HG03457 (cell line): ENCODE data around the gene CCDC88B.

ENCODE experiments used
- ATAC-seq: cut with Tn5 transposase; IDR thresholded peaks from one replicate; pipeline ENCODE4 v1.9.1; 2021; ENCODE audit warnings: moderate number of reproducible peaks; ENCODE audit not compliant: unreplicated experiment

CCDC88B gene

GRCh38 chr11:64382047-64382446 is 42.0 kb downstream of the CCDC88B start:
- no peak for ATAC-seq

- no peak for ATAC-seq
Measured at GRCh38 chr11:64382586-64382985, 42.6 kb downstream of the CCDC88B start.

GRCh38 chr11:64383580-64383979 is 43.6 kb downstream of the CCDC88B start:
- ATAC-seq, result no peak

GRCh38 chr11:64384028-64384737 is 44.2 kb downstream of the CCDC88B start:
- no peak for ATAC-seq

GRCh38 chr11:64384981-64385944 is 45.3 kb downstream of the CCDC88B start:
- no peak for ATAC-seq

GRCh38 chr11:64385945-64386704 is 46.1 kb downstream of the CCDC88B start:
- no peak for ATAC-seq

- no peak for ATAC-seq
Measured at GRCh38 chr11:64387916-64388315, 47.9 kb downstream of the CCDC88B start.

GRCh38 chr11:64388894-64389293 is 48.9 kb downstream of the CCDC88B start:
- ATAC-seq, result no peak

GRCh38 chr11:64389851-64390250 is 49.8 kb downstream of the CCDC88B start:
- no peak for ATAC-seq

- ATAC-seq, result no peak
Measured at GRCh38 chr11:64390558-64390957, 50.6 kb downstream of the CCDC88B start.

GRCh38 chr11:64391839-64392238 is 51.8 kb downstream of the CCDC88B start:
- no peak for ATAC-seq

- ATAC-seq, result no peak
Measured at GRCh38 chr11:64395545-64396078, 55.6 kb downstream of the CCDC88B start.

GRCh38 chr11:64396079-64396591 is 56.1 kb downstream of the CCDC88B start:
- ATAC-seq, result no peak

GRCh38 chr11:64400102-64400501 is 60.1 kb downstream of the CCDC88B start:
- ATAC-seq, result no peak

- no peak for ATAC-seq
Measured at GRCh38 chr11:64400667-64401066, 60.7 kb downstream of the CCDC88B start.

GRCh38 chr11:64401775-64402174 is 61.8 kb downstream of the CCDC88B start:
- no peak for ATAC-seq

- no peak for ATAC-seq
Measured at GRCh38 chr11:64403106-64403505, 63.1 kb downstream of the CCDC88B start.

GRCh38 chr11:64406221-64406946 is 66.4 kb downstream of the CCDC88B start:
- ATAC-seq, result no peak
